HEK293 (cell line): Measurements from ENCODE around the gene LDLRAD3.

ENCODE experiments used
- CTCF ChIA-PET: fragments of 350-600 bp; formaldehyde crosslinking; extraction: SDS; loops from one replicate; lab custom pipeline; 2021; ENCODE audit warnings: antibody characterized with exemption; lab: Yijun Ruan, JAX
- POLR2A ChIA-PET: fragments of 300-600 bp; formaldehyde crosslinking; extraction: SDS; loops from one replicate; lab custom pipeline; 2020; ENCODE audit warnings: antibody characterized with exemption, inconsistent platforms; lab: Yijun Ruan, JAX
- H3K27ac ChIP-seq: fragments of 200-500 bp; sonication (Bioruptor generic); 2 replicates; pipeline ENCODE4 v1.5.1; 2014; ENCODE audit warnings: low read depth, low read length, control low read depth, inconsistent platforms; ENCODE audit errors: extremely low read depth
- H3K36me3 ChIP-seq, 2 experiments: fragments of 200-500 bp in 1 of 2; sonication (Bioruptor generic) in 1 of 2; 1 replicate in 1 of 2; 2 replicates in 1 of 2; pipeline ENCODE4 v1.5.1; 2014 to 2017; ENCODE audit warnings: inconsistent platforms in 2 of 2, low read length in 2 of 2; ENCODE audit not compliant: control insufficient read depth in 2 of 2, insufficient read depth in 1 of 2
- H3K4me1 ChIP-seq: fragments of 200-500 bp; sonication (Bioruptor generic); 2 replicates; pipeline ENCODE4 v1.5.1; 2014; ENCODE audit warnings: mild to moderate bottlenecking, low read length, inconsistent platforms; ENCODE audit not compliant: control insufficient read depth, insufficient read depth
- H3K4me3 ChIP-seq: 2 replicates; pipeline ENCODE4 v1.5.1; 2011; ENCODE audit warnings: low read depth, mild to moderate bottlenecking, control low read depth, low read length, moderate library complexity
- H3K9me3 ChIP-seq: fragments of 200-500 bp; sonication (Bioruptor generic); 2 replicates; pipeline ENCODE4 v1.5.1; 2014; ENCODE audit warnings: low read depth, low read length, inconsistent platforms; ENCODE audit not compliant: control insufficient read depth, insufficient read depth
- CTCF ChIP-seq: fragments of 450-650 bp; formaldehyde crosslinking; IDR thresholded peaks from 2 replicates; pipeline ENCODE4 v1.5.1; 2016; ENCODE audit warnings: missing biosample characterization, missing genetic modification characterization
- EGR2 ChIP-seq: fragments of 450-650 bp; formaldehyde crosslinking; IDR thresholded peaks from 2 replicates; pipeline ENCODE4 v1.5.1; 2016; ENCODE audit warnings: low read depth, missing biosample characterization, missing genetic modification characterization
- GLI4 ChIP-seq: fragments of 450-650 bp; formaldehyde crosslinking; IDR thresholded peaks from 2 replicates; pipeline ENCODE4 v1.5.1; 2016; ENCODE audit warnings: missing biosample characterization, missing genetic modification characterization
- MZF1 ChIP-seq: fragments of 450-650 bp; formaldehyde crosslinking; IDR thresholded peaks from 2 replicates; pipeline ENCODE4 v1.5.1; 2017; ENCODE audit warnings: missing biosample characterization, missing genetic modification characterization, borderline replicate concordance
- SCRT2 ChIP-seq: fragments of 450-650 bp; formaldehyde crosslinking; IDR thresholded peaks from 2 replicates; pipeline ENCODE4 v1.5.1; 2016; ENCODE audit warnings: missing biosample characterization, missing genetic modification characterization
- TCF7L2 ChIP-seq: IDR thresholded peaks from 2 replicates; pipeline ENCODE4 v1.6.1; 2011; ENCODE audit warnings: low read depth, mild to moderate bottlenecking, inconsistent platforms, low read length, moderate library complexity, borderline replicate concordance
- YY1 ChIP-seq: fragments of 450-650 bp; formaldehyde crosslinking; IDR thresholded peaks from 2 replicates; pipeline ENCODE4 v1.5.1; 2018; ENCODE audit warnings: missing biosample characterization, missing genetic modification characterization
- ZBTB8A ChIP-seq: fragments of 450-650 bp; formaldehyde crosslinking; IDR thresholded peaks from 2 replicates; pipeline ENCODE4 v1.5.1; 2016; ENCODE audit warnings: missing biosample characterization, missing genetic modification characterization
- ZFP41 ChIP-seq: fragments of 450-650 bp; formaldehyde crosslinking; IDR thresholded peaks from 2 replicates; pipeline ENCODE4 v1.5.1; 2016; ENCODE audit warnings: missing biosample characterization, missing genetic modification characterization, borderline replicate concordance
- ZIC2 ChIP-seq: fragments of 450-650 bp; formaldehyde crosslinking; IDR thresholded peaks from 2 replicates; pipeline ENCODE4 v1.5.1; 2016; ENCODE audit warnings: missing biosample characterization, missing genetic modification characterization
- ZNF24 ChIP-seq: fragments of 450-650 bp; formaldehyde crosslinking; IDR thresholded peaks from 2 replicates; pipeline ENCODE4 v1.5.1; 2016; ENCODE audit warnings: missing biosample characterization, missing genetic modification characterization
- ZNF398 ChIP-seq: fragments of 450-650 bp; formaldehyde crosslinking; IDR thresholded peaks from 2 replicates; pipeline ENCODE4 v1.5.1; 2017; ENCODE audit warnings: missing biosample characterization, missing genetic modification characterization
- ZNF473 ChIP-seq: fragments of 450-650 bp; formaldehyde crosslinking; IDR thresholded peaks from 2 replicates; pipeline ENCODE4 v1.5.1; 2017; ENCODE audit warnings: missing biosample characterization, missing genetic modification characterization
- ZNF560 ChIP-seq: fragments of 450-650 bp; formaldehyde crosslinking; IDR thresholded peaks from 2 replicates; pipeline ENCODE4 v1.5.1; 2017; ENCODE audit warnings: missing biosample characterization, missing genetic modification characterization, borderline replicate concordance
- ZNF629 ChIP-seq: fragments of 450-650 bp; formaldehyde crosslinking; IDR thresholded peaks from 2 replicates; pipeline ENCODE4 v1.5.1; 2017; ENCODE audit warnings: missing biosample characterization, missing genetic modification characterization
- TF ChIP-seq, protein P1 (sequence below): fragments of 450-650 bp; formaldehyde crosslinking; IDR thresholded peaks from 2 replicates; pipeline ENCODE4 v1.5.1; 2016; ENCODE audit warnings: missing biosample characterization, missing genetic modification characterization
- TF ChIP-seq, protein P2 (sequence below): fragments of 450-650 bp; formaldehyde crosslinking; IDR thresholded peaks from 2 replicates; pipeline ENCODE4 v1.5.1; 2016; ENCODE audit warnings: missing biosample characterization, missing genetic modification characterization

The LDLRAD3 gene

DNA sequence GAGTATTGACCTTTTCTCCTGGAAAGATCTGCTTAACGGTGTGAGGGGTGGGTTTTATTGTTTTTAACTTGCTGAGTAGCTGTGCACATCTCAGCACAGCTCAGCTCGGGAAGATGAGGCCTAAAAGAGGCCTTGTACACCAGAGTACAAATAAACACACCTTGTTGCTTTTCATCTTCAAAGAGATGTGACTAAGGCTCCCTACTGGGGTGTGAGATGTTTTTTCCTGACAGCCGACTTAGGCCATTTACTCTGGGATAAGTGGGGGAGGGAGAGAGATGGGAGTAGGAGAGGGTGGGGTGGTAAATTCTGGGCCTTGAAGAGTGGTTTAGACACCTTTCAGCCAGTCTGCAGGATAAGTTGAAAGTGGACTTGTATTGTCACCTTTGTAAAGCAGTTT lies 2.9 kb downstream of the LDLRAD3 start:
- Histone ChIP-seq H3K9me3 (no peaks in the 10 kb centered on the region), H3K27ac (no peak overlapping the region), H3K36me3 (no peaks in the 10 kb centered on the region), H3K4me1 (0 out of 2 replicates have a peak, but pooled peaks cover 4% of the 10 kb centered on the region), H3K4me3 (no peak overlapping the region)
- CTCF ChIA-PET, result interaction anchor here (0.7 kb wide), 1 partner anchor 492 kb away, joined by 3 read pairs; no protein-coding TSS in a partner anchor
- POLR2A ChIA-PET, result no interaction called here
- TF ChIP-seq ZNF24 (tag by site-specific recombination) (no peak), TCF7L2 (peak; percentile 80; the same call in 1 of the 2 replicates), ZNF398 (tag by site-specific recombination) (peak; percentile 79), ZFP41 (no peak), ZIC2 (peak; percentile 35; the same call in 1 of the 2 replicates), SCRT2 (peak; percentile 64)

DNA sequence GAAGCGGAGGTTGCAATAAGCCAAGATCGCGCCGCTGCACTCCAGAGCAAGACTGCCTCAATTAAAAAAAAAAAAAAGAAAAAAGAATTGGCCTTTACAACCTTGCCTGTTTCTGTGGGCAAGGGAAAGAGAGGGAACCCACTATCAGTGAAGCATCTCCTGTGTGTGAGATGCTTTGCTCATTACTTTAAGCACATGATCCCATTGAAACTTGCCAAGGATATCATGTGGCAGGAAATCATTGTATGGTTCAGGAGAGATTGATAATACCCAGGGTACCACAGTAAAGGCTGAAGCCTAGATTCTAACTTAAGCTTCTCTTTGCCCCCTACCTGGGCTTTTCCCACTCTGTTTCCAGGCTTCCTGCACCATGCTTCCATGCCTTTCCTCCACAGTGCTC lies 3.6 kb downstream of the LDLRAD3 start:
- POLR2A ChIA-PET, result no interaction called here
- Histone ChIP-seq H3K4me1 (0 out of 2 replicates have a peak, but pooled peaks cover 4% of the 10 kb centered on the region), H3K9me3 (no peaks in the 10 kb centered on the region), H3K36me3 (no peaks in the 10 kb centered on the region), H3K27ac (no peak overlapping the region), H3K4me3 (no peak overlapping the region)
- TF ChIP-seq CTCF (tag by site-specific recombination) (no peak), YY1 (no peak), ZNF473 (tag by site-specific recombination) (no peak), ZBTB8A (tag by site-specific recombination) (no peak), MZF1 (tag by site-specific recombination) (no peak), EGR2 (tag by site-specific recombination) (no peak), ZNF560 (tag by site-specific recombination) (no peak), GLI4 (tag by site-specific recombination) (no peak), ZNF629 (no peak)
- TF ChIP-seq, protein P1, sequence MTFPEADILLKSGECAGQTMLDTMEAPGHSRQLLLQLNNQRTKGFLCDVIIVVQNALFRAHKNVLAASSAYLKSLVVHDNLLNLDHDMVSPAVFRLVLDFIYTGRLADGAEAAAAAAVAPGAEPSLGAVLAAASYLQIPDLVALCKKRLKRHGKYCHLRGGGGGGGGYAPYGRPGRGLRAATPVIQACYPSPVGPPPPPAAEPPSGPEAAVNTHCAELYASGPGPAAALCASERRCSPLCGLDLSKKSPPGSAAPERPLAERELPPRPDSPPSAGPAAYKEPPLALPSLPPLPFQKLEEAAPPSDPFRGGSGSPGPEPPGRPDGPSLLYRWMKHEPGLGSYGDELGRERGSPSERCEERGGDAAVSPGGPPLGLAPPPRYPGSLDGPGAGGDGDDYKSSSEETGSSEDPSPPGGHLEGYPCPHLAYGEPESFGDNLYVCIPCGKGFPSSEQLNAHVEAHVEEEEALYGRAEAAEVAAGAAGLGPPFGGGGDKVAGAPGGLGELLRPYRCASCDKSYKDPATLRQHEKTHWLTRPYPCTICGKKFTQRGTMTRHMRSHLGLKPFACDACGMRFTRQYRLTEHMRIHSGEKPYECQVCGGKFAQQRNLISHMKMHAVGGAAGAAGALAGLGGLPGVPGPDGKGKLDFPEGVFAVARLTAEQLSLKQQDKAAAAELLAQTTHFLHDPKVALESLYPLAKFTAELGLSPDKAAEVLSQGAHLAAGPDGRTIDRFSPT (tag by site-specific recombination), result no peak
- TF ChIP-seq, protein P2, sequence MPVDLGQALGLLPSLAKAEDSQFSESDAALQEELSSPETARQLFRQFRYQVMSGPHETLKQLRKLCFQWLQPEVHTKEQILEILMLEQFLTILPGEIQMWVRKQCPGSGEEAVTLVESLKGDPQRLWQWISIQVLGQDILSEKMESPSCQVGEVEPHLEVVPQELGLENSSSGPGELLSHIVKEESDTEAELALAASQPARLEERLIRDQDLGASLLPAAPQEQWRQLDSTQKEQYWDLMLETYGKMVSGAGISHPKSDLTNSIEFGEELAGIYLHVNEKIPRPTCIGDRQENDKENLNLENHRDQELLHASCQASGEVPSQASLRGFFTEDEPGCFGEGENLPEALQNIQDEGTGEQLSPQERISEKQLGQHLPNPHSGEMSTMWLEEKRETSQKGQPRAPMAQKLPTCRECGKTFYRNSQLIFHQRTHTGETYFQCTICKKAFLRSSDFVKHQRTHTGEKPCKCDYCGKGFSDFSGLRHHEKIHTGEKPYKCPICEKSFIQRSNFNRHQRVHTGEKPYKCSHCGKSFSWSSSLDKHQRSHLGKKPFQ (tag by site-specific recombination), result no peak
- CTCF ChIA-PET, result interaction anchor here (0.6 to 1.1 kb wide), 4 partner anchors 49 to 492 kb away, joined by 3 to 5 read pairs (median 4); no protein-coding TSS in a partner anchor
